Natural killer cell (primary cell): ENCODE results near the gene ADPRS. TPM values are rescaled to one million over a fixed set of nuclear protein-coding genes. Genes with fewer than 3 reads are reported as not detected.

Source experiments
- ATAC-seq, 3 donors: fragments of 150-1000 bp in 2 of 3; fragments of 200-7000 bp in 1 of 3; cut with Tn5 transposase; 1 replicate in 1 of 3; 2 replicates in 2 of 3; pipeline ENCODE4 v1.10.0; 2021; ENCODE audit warnings: mild to moderate bottlenecking in 2 of 3, moderate library complexity in 2 of 3
- DNase-seq, 2 donors: peaks; one replicate each; pipeline versions ENCODE4 v3.0.0 to v3.0.0-alpha.2; 2013 to 2021; ENCODE audit warnings: mixed read lengths in 1 of 2
- H3K27ac ChIP-seq: one replicate; pipeline ENCODE4 v1.5.1; 2013; ENCODE audit warnings: mild to moderate bottlenecking, low read length
- H3K27me3 ChIP-seq: one replicate; pipeline ENCODE4 v1.6.1; 2013; ENCODE audit warnings: low read length; ENCODE audit not compliant: control insufficient read depth, insufficient read depth
- H3K36me3 ChIP-seq: one replicate; pipeline ENCODE4 v1.6.1; 2013; ENCODE audit warnings: low read length; ENCODE audit not compliant: control insufficient read depth, insufficient read depth
- H3K4me1 ChIP-seq: one replicate; pipeline ENCODE4 v1.6.1; 2013; ENCODE audit warnings: low read length; ENCODE audit not compliant: control insufficient read depth, insufficient read depth
- H3K4me3 ChIP-seq: one replicate; pipeline ENCODE4 v1.5.1; 2013; ENCODE audit warnings: low read length
- H3K9me3 ChIP-seq: one replicate; pipeline ENCODE4 v1.6.1; 2013; ENCODE audit warnings: low read length; ENCODE audit not compliant: control insufficient read depth, insufficient read depth
- H3K27ac Mint-ChIP-seq, 2 donors: one replicate each; pipeline ENCODE4 v1.8.0; 2022; ENCODE audit warnings: mild to moderate bottlenecking in 2 of 2, mixed read lengths in 2 of 2, moderate library complexity in 1 of 2
- H3K27me3 Mint-ChIP-seq, 2 donors: one replicate each; pipeline ENCODE4 v1.8.0; 2022; ENCODE audit warnings: low read depth in 2 of 2, mixed read lengths in 2 of 2
- H3K36me3 Mint-ChIP-seq: one replicate; pipeline ENCODE4 v1.8.0; 2022; ENCODE audit warnings: mixed read lengths
- H3K4me1 Mint-ChIP-seq, 2 donors: one replicate each; pipeline ENCODE4 v1.8.0; 2022; ENCODE audit warnings: mixed read lengths in 2 of 2
- H3K4me3 Mint-ChIP-seq: one replicate; pipeline ENCODE4 v1.8.0; 2022; ENCODE audit warnings: mild to moderate bottlenecking, moderate library complexity, mixed read lengths
- H3K9me3 Mint-ChIP-seq, 2 donors: one replicate each; pipeline ENCODE4 v1.8.0; 2022; ENCODE audit warnings: mixed read lengths in 2 of 2
- WGBS: methylation state at CpG from one replicate; pipeline ENCODE4 v1.1.7; 2013; ENCODE audit warnings: missing lambda C conversion rate; ENCODE audit not compliant: insufficient coverage; 5-methylcytosine and 5-hydroxymethylcytosine counted together
- intact Hi-C: fragments of 100-400 bp; cut with micrococcal nuclease; formaldehyde crosslinking; loops from one replicate; pipeline ENCODE4 v1.14.2; 2022
- total RNA-seq, 4 donors: library from RNA; stranded (reverse); fragments of 120-200 nt in 1 of 4; gene quantifications; one replicate each; pipeline versions ENCODE4 v1.2.3 to v1.2.4, GENCODE V29; 2013 to 2022
- TF ChIP-seq, protein P1 (sequence below): fragments of 200-600 bp; IDR thresholded peaks from one replicate; pipeline ENCODE4 v1.8.0; 2022; ENCODE audit warnings: antibody characterized with exemption

ADPRS gene
- total RNA-seq, 3 donors from 2014 or later (not counting 1 experiment from before 2014, with no cell fraction given) = 9.6 to 15.9 (median 12.4) TPM

- no peak for DNase-seq
- intact Hi-C loops = no loop called here
Measured at GRCh38 chr1:36096500-36097432, 8.1 kb downstream of the ADPRS start.

GRCh38 chr1:36097693-36098585 is 9.2 kb downstream of the ADPRS start:
- H3K9me3 Mint-ChIP-seq = no peaks in the 10 kb centered on the region
- no peaks in the 10 kb centered on the region for H3K36me3 Mint-ChIP-seq
- Histone ChIP-seq H3K4me1 (peaks cover 10% of the 10 kb centered on the region), H3K27ac (no peak overlapping the region), H3K27me3 (no peaks in the 10 kb centered on the region), H3K9me3 (no peaks in the 10 kb centered on the region), H3K36me3 (peaks cover 24% of the 10 kb centered on the region), H3K4me3 (no peak overlapping the region)
- H3K4me3 Mint-ChIP-seq = no peak overlapping the region
- intact Hi-C loops = loop anchor here (2.0 kb wide), 1 partner anchor 323 kb away; no protein-coding TSS in a partner anchor
- TF ChIP-seq, protein P1, sequence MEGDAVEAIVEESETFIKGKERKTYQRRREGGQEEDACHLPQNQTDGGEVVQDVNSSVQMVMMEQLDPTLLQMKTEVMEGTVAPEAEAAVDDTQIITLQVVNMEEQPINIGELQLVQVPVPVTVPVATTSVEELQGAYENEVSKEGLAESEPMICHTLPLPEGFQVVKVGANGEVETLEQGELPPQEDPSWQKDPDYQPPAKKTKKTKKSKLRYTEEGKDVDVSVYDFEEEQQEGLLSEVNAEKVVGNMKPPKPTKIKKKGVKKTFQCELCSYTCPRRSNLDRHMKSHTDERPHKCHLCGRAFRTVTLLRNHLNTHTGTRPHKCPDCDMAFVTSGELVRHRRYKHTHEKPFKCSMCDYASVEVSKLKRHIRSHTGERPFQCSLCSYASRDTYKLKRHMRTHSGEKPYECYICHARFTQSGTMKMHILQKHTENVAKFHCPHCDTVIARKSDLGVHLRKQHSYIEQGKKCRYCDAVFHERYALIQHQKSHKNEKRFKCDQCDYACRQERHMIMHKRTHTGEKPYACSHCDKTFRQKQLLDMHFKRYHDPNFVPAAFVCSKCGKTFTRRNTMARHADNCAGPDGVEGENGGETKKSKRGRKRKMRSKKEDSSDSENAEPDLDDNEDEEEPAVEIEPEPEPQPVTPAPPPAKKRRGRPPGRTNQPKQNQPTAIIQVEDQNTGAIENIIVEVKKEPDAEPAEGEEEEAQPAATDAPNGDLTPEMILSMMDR = no peak
- H3K27ac Mint-ChIP-seq = no peak overlapping the region
- ATAC-seq (no peak), DNase-seq (no peak)
- 95% methylated on average over 33 of the region's 33 CpGs for WGBS
- peaks cover 0 to 5% of the 10 kb centered on the region in 2 donors for H3K4me1 Mint-ChIP-seq
- no peaks in the 10 kb centered on the region for H3K27me3 Mint-ChIP-seq

More at GRCh38 chr1:36096500-36097432, 8.1 kb downstream of the ADPRS start:
- Mint-ChIP-seq H3K9me3 (no peaks in the 10 kb centered on the region), H3K4me1 (peaks cover 0 to 5% of the 10 kb centered on the region in 2 donors), H3K27me3 (no peaks in the 10 kb centered on the region), H3K27ac (no peak overlapping the region), H3K4me3 (no peak overlapping the region), H3K36me3 (no peaks in the 10 kb centered on the region)
- Histone ChIP-seq H3K9me3 (no peaks in the 10 kb centered on the region), H3K4me1 (peaks cover 10% of the 10 kb centered on the region), H3K27me3 (no peaks in the 10 kb centered on the region), H3K4me3 (no peak overlapping the region), H3K27ac (no peak overlapping the region), H3K36me3 (peaks cover 35% of the 10 kb centered on the region)
- ATAC-seq = no peak
- WGBS = 87% methylated on average over 16 of the region's 16 CpGs
- TF ChIP-seq, protein P1 = no peak

DNA sequence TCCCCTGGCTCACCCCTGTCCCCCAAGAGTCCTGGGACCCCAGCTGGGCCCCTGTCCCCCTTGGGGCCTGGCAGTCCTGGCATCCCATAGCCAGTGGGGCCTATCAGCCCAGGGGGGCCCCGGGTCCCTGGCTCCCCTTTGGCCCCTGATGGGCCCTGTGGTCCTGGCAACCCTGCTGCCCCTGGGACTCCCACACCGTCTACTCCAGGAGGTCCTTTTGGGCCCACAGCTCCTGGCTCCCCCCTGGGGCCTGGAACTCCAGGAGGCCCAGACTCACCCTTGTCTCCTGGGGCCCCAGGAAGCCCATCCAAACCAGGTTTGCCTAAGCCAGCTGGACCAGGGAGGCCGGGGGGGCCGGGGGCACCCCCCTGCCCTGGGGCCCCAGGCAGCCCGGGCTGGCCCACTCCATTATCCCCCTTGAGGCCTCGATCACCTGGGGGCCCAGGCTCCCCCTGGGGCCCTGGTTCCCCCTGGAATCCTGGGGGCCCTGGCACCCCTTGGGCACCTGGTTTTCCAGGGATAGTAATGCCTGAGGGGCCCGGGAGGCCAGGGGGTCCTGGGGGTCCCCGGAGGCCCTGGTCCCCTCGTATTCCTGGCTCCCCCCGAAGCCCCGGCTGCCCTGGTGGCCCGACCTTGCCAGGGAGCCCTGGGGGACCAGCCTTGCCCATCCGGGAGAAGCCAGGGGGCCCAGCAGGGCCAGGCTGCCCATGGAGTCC is 10.1 kb downstream of the ADPRS start:
- no peaks in the 10 kb centered on the region for H3K27me3 ChIP-seq
- peaks cover 10% of the 10 kb centered on the region for H3K4me1 ChIP-seq
- Mint-ChIP-seq H3K36me3 (no peaks in the 10 kb centered on the region), H3K4me3 (no peak overlapping the region), H3K9me3 (no peaks in the 10 kb centered on the region), H3K4me1 (peaks cover 0 to 5% of the 10 kb centered on the region in 2 donors), H3K27me3 (no peaks in the 10 kb centered on the region), H3K27ac (no peak overlapping the region)
- 90% methylated on average over 13 of the region's 13 CpGs for WGBS
- no peak overlapping the region for H3K4me3 ChIP-seq
- intact Hi-C loops = loop anchor here (1.0 to 2.0 kb wide), 3 partner anchors 89 to 322 kb away; no protein-coding TSS in a partner anchor
- TF ChIP-seq, protein P1 = no peak
- H3K27ac ChIP-seq = no peak overlapping the region
- H3K36me3 ChIP-seq = peaks cover 15% of the 10 kb centered on the region
- ATAC-seq (no peak), DNase-seq (no peak)
- H3K9me3 ChIP-seq = no peaks in the 10 kb centered on the region
